Astrocyte (in vitro differentiated cells and primary cell): ENCODE data around the gene RUSC2.

Experiments used
- CTCF ChIP-seq: IDR thresholded peaks from 2 replicates; pipeline ENCODE4 v1.5.1; 2011; ENCODE audit warnings: low read depth, mild to moderate bottlenecking, inconsistent platforms, low read length, moderate library complexity; ENCODE audit not compliant: insufficient read depth
- EZH2 ChIP-seq: IDR thresholded peaks from 2 replicates; pipeline ENCODE4 v1.6.1; 2012; ENCODE audit warnings: mild to moderate bottlenecking, low read length, inconsistent platforms; ENCODE audit not compliant: insufficient read depth

DNA sequence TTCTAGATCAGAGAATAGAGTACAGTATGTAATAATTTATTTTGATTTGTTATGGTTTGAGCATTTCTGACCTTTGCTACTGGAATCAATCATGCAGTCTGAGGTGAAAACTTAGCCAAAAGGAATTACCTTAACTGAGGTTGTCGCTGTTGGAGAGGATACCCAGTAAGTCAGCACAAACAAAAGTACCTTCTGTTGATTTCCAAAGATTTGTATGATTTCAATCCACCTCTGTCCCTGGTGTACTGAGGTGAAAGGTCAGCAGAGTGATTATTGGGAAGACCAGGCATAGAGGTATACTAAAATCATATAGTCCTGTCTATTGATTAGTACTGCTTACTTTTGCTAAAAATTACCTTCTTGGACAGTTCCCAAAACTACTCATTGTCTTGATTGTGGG is 32.8 kb downstream of the RUSC2 start:
- no peak for TF ChIP-seq CTCF
- no peak for TF ChIP-seq EZH2
